K562 (cell line): ENCODE results near the gene NXT1. TPM values are rescaled to one million over a fixed set of nuclear protein-coding genes. Genes with fewer than 3 reads are reported as not detected.
A peak's percentile ranks its signal among the peaks of the same experiment; 100 is the strongest.

Source experiments
- ATF4 ChIP-seq: fragments of 450-650 bp; formaldehyde crosslinking; IDR thresholded peaks from 2 replicates; pipeline ENCODE4 v1.4.0; 2022; ENCODE audit warnings: mild to moderate bottlenecking, moderate library complexity
- CCNT2 ChIP-seq: IDR thresholded peaks from 2 replicates; pipeline ENCODE4 v1.6.1; 2011; ENCODE audit warnings: borderline replicate concordance, low read depth, mild to moderate bottlenecking, moderate library complexity, mixed read lengths, low read length; ENCODE audit not compliant: insufficient read length; ENCODE audit errors: extremely low read depth
- CHD1 ChIP-seq: fragments of 200-600 bp; sonication (generic); IDR thresholded peaks from one replicate; pipeline ENCODE4 v1.6.1; 2012; ENCODE audit warnings: mild to moderate bottlenecking, moderate library complexity, low read length, inconsistent platforms
- GTF2E2 ChIP-seq: fragments of 200-800 bp; sonication (Bioruptor generic); IDR thresholded peaks from 2 replicates; pipeline ENCODE4 v1.6.1; 2016; ENCODE audit warnings: missing genetic modification characterization, missing compliant biosample characterization
- HDAC1 ChIP-seq, 2 experiments: fragments of 450-650 bp; IDR thresholded peaks; 2 replicates each; pipeline ENCODE4 v1.6.1; 2016 to 2017; ENCODE audit warnings: inconsistent platforms in 1 of 2, mild to moderate bottlenecking in 1 of 2, moderate library complexity in 1 of 2
- MAX ChIP-seq: sonication (generic); formaldehyde crosslinking; IDR thresholded peaks from 2 replicates; pipeline ENCODE4 v1.9.0; 2022; ENCODE audit warnings: mild to moderate bottlenecking, missing genetic modification reagents
- MTA1 ChIP-seq: fragments of 450-650 bp; IDR thresholded peaks from 2 replicates; pipeline ENCODE4 v1.6.1; 2017; ENCODE audit warnings: borderline replicate concordance
- NFRKB ChIP-seq: fragments of 450-650 bp; IDR thresholded peaks from 2 replicates; pipeline ENCODE4 v1.6.1; 2016; ENCODE audit warnings: low read depth
- NR2F6 ChIP-seq: fragments of 450-650 bp; formaldehyde crosslinking; IDR thresholded peaks from 2 replicates; pipeline ENCODE4 v1.4.0; 2020; ENCODE audit warnings: mild to moderate bottlenecking
- POLR2AphosphoS5 ChIP-seq: IDR thresholded peaks from 2 replicates; pipeline ENCODE4 v1.6.1; 2011; ENCODE audit warnings: mild to moderate bottlenecking, low read depth, low read length, moderate library complexity; ENCODE audit not compliant: control insufficient read depth, insufficient read depth
- POLR2H ChIP-seq: IDR thresholded peaks from 2 replicates; pipeline ENCODE4 v1.6.1; 2016; ENCODE audit warnings: missing genetic modification characterization, low read depth, mild to moderate bottlenecking, control low read depth, missing compliant biosample characterization, moderate library complexity
- SAP30 ChIP-seq: fragments of 200-600 bp; sonication (generic); IDR thresholded peaks from 2 replicates; pipeline ENCODE4 v1.6.1; 2012; ENCODE audit warnings: borderline replicate concordance, low read depth, mild to moderate bottlenecking, moderate library complexity, low read length, control low read depth, inconsistent platforms; ENCODE audit not compliant: insufficient read depth, poor library complexity, severe bottlenecking
- SMAD3 ChIP-seq: fragments of 450-650 bp; formaldehyde crosslinking; conservative IDR thresholded peaks from 2 replicates; pipeline ENCODE4 v1.4.0; 2020; ENCODE audit warnings: mild to moderate bottlenecking
- SREBF2 ChIP-seq: sonication (generic); formaldehyde crosslinking; IDR thresholded peaks from 2 replicates; pipeline ENCODE4 v1.4.0; 2020; ENCODE audit warnings: mild to moderate bottlenecking, missing genetic modification reagents
- TBL1XR1 ChIP-seq, 2 experiments: IDR thresholded peaks; 2 replicates each; pipeline ENCODE4 v1.6.1; 2012; ENCODE audit warnings: improper control_type of control experiment in 2 of 2, low read length in 2 of 2, mild to moderate bottlenecking in 1 of 2
- TCF3 ChIP-seq: sonication (generic); formaldehyde crosslinking; IDR thresholded peaks from 2 replicates; pipeline ENCODE4 v1.4.0; 2020; ENCODE audit warnings: mild to moderate bottlenecking, missing genetic modification reagents
- ZC3H11A ChIP-seq: IDR thresholded peaks from 2 replicates; pipeline ENCODE4 v1.6.1; 2012; ENCODE audit warnings: low read depth, low read length, improper control_type of control experiment
- ZNF197 ChIP-seq: fragments of 200-800 bp; sonication (Bioruptor generic); IDR thresholded peaks from 2 replicates; pipeline ENCODE4 v1.6.1; 2016; ENCODE audit warnings: low read depth, missing genetic modification characterization, missing compliant biosample characterization
- ZNF212 ChIP-seq: fragments of 450-650 bp; formaldehyde crosslinking; IDR thresholded peaks from 2 replicates; pipeline ENCODE4 v1.4.0; 2020; ENCODE audit warnings: mild to moderate bottlenecking
- ZNF57 ChIP-seq: fragments of 450-650 bp; formaldehyde crosslinking; IDR thresholded peaks from 2 replicates; pipeline ENCODE4 v1.4.0; 2020; ENCODE audit warnings: mild to moderate bottlenecking, moderate library complexity
- polyA plus RNA-seq, 8 experiments: library from polyadenylated mRNA; depleted of rRNA in 4 of 8; stranded (reverse) in 5 of 8; unstranded in 3 of 8; fragments of >200 nt; fragmentation: Nextera tagmentation in 2 of 8; fragmentation: Illumina TruSeq in 1 of 8; extraction: Ambion mirVana in 2 of 8; extraction: Trizol in 1 of 8; gene quantifications; 2 replicates each; pipeline versions ENCODE4 v1.2.1 to v1.2.3, GENCODE V29; 2011 to 2014; ENCODE audit warnings: inconsistent platforms in 1 of 8, missing spikeins in 1 of 8
- total RNA-seq, 7 experiments: library from RNA; depleted of rRNA in 6 of 7; stranded (reverse); fragments of >200 nt in 6 of 7; fragmentation: Illumina TruSeq in 2 of 7; extraction: Trizol in 2 of 7; gene quantifications; 2 replicates each; pipeline versions ENCODE4 v1.2.1 to v1.2.3, GENCODE V29; 2011 to 2021; ENCODE audit warnings: low replicate concordance in 1 of 7
- TF ChIP-seq, protein P1 (sequence below): fragments of 450-650 bp; IDR thresholded peaks from 2 replicates; pipeline ENCODE4 v1.7.1; 2018; ENCODE audit warnings: mild to moderate bottlenecking, low read depth; ENCODE audit not compliant: partially characterized antibody
- TF ChIP-seq, protein P2 (sequence below): sonication (generic); formaldehyde crosslinking; IDR thresholded peaks from 2 replicates; pipeline ENCODE4 v1.8.0; 2022; ENCODE audit warnings: missing genetic modification reagents, mild to moderate bottlenecking, moderate library complexity, borderline replicate concordance

Gene NXT1
- total and polyA plus RNA-seq, 9 of the 15 experiments (the other 6 are each of a cell fraction or from before 2014, with no cell fraction given), result 7.7 to 50.9 (median 35.6) TPM

DNA sequence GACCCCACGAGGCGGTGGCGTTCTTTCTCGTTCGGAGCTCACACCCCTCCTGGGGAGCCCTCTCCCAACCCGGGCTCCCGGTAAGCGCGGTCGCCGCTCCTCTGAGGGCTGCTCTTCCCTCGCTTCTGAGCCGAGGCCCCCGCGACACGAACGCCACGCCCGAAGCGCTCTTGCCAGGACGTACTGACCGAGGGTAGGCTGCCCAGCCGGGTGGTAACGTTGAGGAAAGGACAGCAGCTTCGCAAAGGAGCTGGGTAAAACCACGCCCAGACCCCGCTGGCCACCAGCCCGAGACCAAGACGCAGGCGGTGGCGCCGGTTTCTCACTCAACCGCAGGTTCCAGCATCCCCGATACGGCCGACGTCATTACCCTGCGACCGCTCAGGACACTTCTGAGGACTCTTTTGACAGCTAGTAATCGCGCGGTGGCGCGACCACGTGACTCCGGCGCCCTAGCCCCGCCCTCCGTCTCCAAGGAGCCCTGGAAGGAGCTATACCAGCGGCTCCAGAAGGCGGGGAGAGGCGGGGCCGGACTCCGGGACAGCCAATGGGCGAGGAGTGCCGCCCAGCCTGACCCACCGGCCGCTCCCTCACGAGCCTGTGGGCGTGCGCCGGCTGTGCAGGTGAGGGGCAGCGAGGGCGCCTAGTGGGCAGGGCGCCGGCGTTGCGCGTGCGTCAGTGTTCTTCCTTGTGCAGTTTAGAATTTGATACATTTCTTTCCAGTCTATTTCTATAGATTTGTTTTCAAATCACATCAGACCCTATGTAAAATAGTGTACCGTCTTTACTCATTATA lies 7.4 kb downstream of the NXT1 start (continued):
- no peak for TF ChIP-seq ATF4
- TF ChIP-seq, protein P1, sequence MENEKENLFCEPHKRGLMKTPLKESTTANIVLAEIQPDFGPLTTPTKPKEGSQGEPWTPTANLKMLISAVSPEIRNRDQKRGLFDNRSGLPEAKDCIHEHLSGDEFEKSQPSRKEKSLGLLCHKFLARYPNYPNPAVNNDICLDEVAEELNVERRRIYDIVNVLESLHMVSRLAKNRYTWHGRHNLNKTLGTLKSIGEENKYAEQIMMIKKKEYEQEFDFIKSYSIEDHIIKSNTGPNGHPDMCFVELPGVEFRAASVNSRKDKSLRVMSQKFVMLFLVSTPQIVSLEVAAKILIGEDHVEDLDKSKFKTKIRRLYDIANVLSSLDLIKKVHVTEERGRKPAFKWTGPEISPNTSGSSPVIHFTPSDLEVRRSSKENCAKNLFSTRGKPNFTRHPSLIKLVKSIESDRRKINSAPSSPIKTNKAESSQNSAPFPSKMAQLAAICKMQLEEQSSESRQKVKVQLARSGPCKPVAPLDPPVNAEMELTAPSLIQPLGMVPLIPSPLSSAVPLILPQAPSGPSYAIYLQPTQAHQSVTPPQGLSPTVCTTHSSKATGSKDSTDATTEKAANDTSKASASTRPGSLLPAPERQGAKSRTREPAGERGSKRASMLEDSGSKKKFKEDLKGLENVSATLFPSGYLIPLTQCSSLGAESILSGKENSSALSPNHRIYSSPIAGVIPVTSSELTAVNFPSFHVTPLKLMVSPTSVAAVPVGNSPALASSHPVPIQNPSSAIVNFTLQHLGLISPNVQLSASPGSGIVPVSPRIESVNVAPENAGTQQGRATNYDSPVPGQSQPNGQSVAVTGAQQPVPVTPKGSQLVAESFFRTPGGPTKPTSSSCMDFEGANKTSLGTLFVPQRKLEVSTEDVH, result peak; percentile 52
- TF ChIP-seq NR2F6 (CRISPR knock-in tag), result no peak
- TF ChIP-seq, protein P2, sequence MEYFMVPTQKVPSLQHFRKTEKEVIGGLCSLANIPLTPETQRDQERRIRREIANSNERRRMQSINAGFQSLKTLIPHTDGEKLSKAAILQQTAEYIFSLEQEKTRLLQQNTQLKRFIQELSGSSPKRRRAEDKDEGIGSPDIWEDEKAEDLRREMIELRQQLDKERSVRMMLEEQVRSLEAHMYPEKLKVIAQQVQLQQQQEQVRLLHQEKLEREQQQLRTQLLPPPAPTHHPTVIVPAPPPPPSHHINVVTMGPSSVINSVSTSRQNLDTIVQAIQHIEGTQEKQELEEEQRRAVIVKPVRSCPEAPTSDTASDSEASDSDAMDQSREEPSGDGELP (CRISPR knock-in tag), result peak; percentile 87
- TF ChIP-seq GTF2E2, result no peak
- TF ChIP-seq TCF3 (CRISPR knock-in tag), result no peak
- TF ChIP-seq MTA1, result peak; percentile 98
- no peak for TF ChIP-seq CHD1
- TF ChIP-seq SAP30, result peak; percentile 27
- TF ChIP-seq ZNF57 (CRISPR knock-in tag), result no peak
- peak; percentile 72 for TF ChIP-seq MAX (CRISPR knock-in tag)
- peak; percentile 70 for TF ChIP-seq CCNT2
- no peak; the same call in 1 of the 2 replicates for TF ChIP-seq POLR2AphosphoS5
- no peak for TF ChIP-seq NFRKB
- peak; percentile 49; the same call in 1 of the 2 replicates for TF ChIP-seq POLR2H (tag)
- no peak for TF ChIP-seq SMAD3
- TF ChIP-seq TBL1XR1 (IDR thresholded peaks at IDR 0.05; ENCODE audit: low read length in 2 of 2), result peak in 1 of 2 experiments; percentile 4; a peak in 2 of 4 replicates
- TF ChIP-seq ZNF197 (CRISPR knock-in tag), result no peak
- TF ChIP-seq ZNF212 (CRISPR knock-in tag), result no peak
- no peak for TF ChIP-seq ZC3H11A
- TF ChIP-seq HDAC1 (IDR thresholded peaks at IDR 0.05), result peak in 1 of 2 experiments; percentile 48; a peak in 1 of 4 replicates
- no peak for TF ChIP-seq SREBF2
